Fibroblast of the aortic adventitia (primary cell): ENCODE measurements around the gene HTRA3. TPM values are rescaled to one million over a fixed set of nuclear protein-coding genes. Genes with fewer than 3 reads are reported as not detected.

Experiments
- DNase-seq: peaks from one replicate; pipeline ENCODE4 v3.0.0-alpha.2; 2010; ENCODE audit warnings: low read depth
- H3K4me3 ChIP-seq: 2 replicates; pipeline ENCODE4 v1.5.1; 2011; ENCODE audit warnings: low read depth, mild to moderate bottlenecking, control low read depth, low read length, moderate library complexity
- CTCF ChIP-seq: IDR thresholded peaks from 2 replicates; pipeline ENCODE4 v1.5.1; 2011; ENCODE audit warnings: mild to moderate bottlenecking, low read length, control low read depth, inconsistent platforms; ENCODE audit not compliant: insufficient read depth
- total RNA-seq: library from RNA; depleted of rRNA; stranded (reverse); fragments of >200 nt; gene quantifications from 2 replicates; pipeline ENCODE4 v1.2.3, GENCODE V29; 2012; ENCODE audit warnings: low replicate concordance

Gene HTRA3
- total RNA-seq, 1 donor, result 7.6 TPM

- no peak overlapping the region for H3K4me3 ChIP-seq
- no peak for DNase-seq
- no peak for TF ChIP-seq CTCF
These were observed 58.9 kb downstream of the HTRA3 start for GRCh38 chr4:8328456-8328855.

GRCh38 chr4:8328866-8329559, 59.5 kb downstream of the HTRA3 start:
- no peak overlapping the region for H3K4me3 ChIP-seq
- no peak for TF ChIP-seq CTCF
- DNase-seq, result no peak

- H3K4me3 ChIP-seq, result no peak overlapping the region
- no peak for DNase-seq
- TF ChIP-seq CTCF, result no peak
These were observed 60.0 kb downstream of the HTRA3 start for GRCh38 chr4:8329560-8329858.

DNA sequence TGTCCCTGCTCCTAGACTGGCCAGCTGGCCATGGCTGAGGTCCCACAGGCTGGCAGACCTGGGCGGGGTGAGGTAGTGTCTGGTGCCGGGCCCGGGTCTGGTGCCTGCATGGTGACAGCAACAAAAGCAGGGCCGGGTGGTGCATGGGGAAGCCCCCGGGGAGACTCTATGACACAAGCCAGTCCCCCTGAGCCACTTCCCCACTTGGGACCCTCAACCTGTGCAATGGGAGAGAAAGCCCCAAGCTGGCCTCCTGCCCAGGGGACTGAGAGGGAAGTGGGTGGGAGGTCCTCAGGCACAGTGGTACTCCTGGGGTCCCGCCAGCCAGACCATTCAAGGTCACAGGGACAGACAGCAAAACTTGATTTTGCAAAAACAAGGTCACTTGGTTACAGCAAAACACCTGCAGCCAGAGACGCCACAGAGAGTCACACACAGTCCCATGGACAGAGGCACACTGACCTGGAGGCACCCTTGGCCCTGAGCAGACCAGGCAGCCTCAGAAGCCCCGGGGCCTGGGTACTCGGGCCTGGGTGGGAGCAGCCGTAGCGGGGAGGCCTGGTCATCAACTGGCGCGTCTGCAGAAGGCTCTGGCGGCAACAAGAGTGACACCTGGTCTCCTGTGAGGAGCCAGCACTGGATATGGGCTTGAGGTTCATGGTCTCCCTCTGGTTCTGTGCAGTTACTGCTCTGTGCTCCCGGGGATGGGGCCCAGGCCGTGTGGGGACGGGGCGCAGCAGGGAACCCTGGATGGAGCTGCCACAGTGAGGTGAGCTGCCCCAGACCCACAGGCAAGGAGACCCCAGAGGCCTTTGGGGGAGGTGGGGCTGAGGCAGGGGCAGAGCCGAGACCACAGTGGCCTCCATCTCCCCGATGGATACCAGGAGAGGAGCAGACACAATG, 60.6 kb downstream of the HTRA3 start:
- no peak for DNase-seq
- no peak overlapping the region for H3K4me3 ChIP-seq
- TF ChIP-seq CTCF, result no peak

DNA sequence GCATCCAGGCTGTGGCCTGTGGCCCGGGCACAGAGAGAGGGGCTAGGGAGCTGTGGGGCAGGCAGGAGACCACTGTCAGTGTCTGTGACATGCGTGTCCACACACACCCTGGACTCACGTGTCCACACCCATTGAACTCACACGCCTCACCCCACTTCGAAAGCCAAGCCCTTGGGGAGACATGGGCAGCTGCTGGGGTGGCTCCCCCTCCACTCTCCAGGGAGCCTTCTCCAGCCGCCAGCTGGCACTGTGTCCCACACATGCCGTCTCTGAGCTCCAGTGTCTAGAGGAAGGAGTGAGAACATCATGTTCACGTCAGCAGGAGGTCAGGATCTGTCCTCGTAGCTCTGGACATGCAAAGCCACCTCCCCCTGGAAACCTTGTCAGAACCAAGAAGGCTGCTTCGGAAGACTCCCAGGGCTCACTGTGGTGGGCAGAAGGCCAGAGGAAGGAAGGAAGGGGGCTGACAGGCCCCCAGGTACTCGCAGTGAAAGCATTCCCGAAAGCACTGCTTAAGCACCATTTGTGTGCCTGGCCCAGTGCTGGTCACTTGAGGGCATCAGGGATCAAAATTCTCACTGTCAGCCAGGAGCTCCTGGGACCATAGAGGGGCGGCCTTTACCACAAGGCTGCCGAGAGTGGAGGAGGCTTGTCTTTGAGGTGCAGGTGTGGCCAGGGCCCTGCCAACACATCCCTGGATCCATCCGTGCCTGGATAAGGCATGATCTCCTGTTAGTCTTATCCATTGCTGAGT, 61.4 kb downstream of the HTRA3 start:
- H3K4me3 ChIP-seq, result no peak overlapping the region
- no peak for DNase-seq
- TF ChIP-seq CTCF, result no peak

- no peak overlapping the region for H3K4me3 ChIP-seq
- DNase-seq, result no peak
- no peak for TF ChIP-seq CTCF
These were observed 62.0 kb downstream of the HTRA3 start for GRCh38 chr4:8331575-8331955.
